HG03439 (cell line): ENCODE data around the gene SRC.
A peak's percentile ranks its signal among the peaks of the same experiment; 100 is the strongest.

Source experiments
- ATAC-seq: cut with Tn5 transposase; IDR thresholded peaks from one replicate; pipeline ENCODE4 v1.9.1; 2021; ENCODE audit warnings: mild to moderate bottlenecking, moderate library complexity; ENCODE audit not compliant: unreplicated experiment

Gene SRC

GRCh38 chr20:37314617-37315016 lies 31.3 kb upstream of the SRC start:
- ATAC-seq = no peak

- ATAC-seq = no peak
These were observed 30.9 kb upstream of the SRC start for GRCh38 chr20:37315021-37315451.

- ATAC-seq = peak; percentile 52
These were observed 30.4 kb upstream of the SRC start for GRCh38 chr20:37315452-37316110.

GRCh38 chr20:37316116-37316774 lies 29.7 kb upstream of the SRC start:
- peak; percentile 34 for ATAC-seq

- no peak for ATAC-seq
These were observed 29.2 kb upstream of the SRC start for GRCh38 chr20:37316775-37317170.

- no peak for ATAC-seq
These were observed 28.6 kb upstream of the SRC start for GRCh38 chr20:37317316-37317715.

GRCh38 chr20:37317994-37318640 lies 27.8 kb upstream of the SRC start:
- ATAC-seq = no peak

- ATAC-seq = no peak
These were observed 26.7 kb upstream of the SRC start for GRCh38 chr20:37319151-37319671.

- ATAC-seq = no peak
These were observed 22.0 kb upstream of the SRC start for GRCh38 chr20:37323985-37324384.

GRCh38 chr20:37325206-37325605 lies 20.7 kb upstream of the SRC start:
- no peak for ATAC-seq

- ATAC-seq = no peak
These were observed 19.3 kb upstream of the SRC start for GRCh38 chr20:37326666-37327065.

- no peak for ATAC-seq
These were observed 18.2 kb upstream of the SRC start for GRCh38 chr20:37327748-37328147.

- ATAC-seq = no peak
These were observed 17.6 kb upstream of the SRC start for GRCh38 chr20:37328149-37328945.

GRCh38 chr20:37329481-37330165 lies 16.3 kb upstream of the SRC start:
- ATAC-seq = no peak

- ATAC-seq = no peak
These were observed 15.6 kb upstream of the SRC start for GRCh38 chr20:37330316-37330715.

- ATAC-seq = no peak
These were observed 14.7 kb upstream of the SRC start for GRCh38 chr20:37331060-37331857.

- no peak for ATAC-seq
These were observed 12.7 kb upstream of the SRC start for GRCh38 chr20:37333130-37333847.

GRCh38 chr20:37333848-37334318 lies 12.1 kb upstream of the SRC start:
- no peak for ATAC-seq

GRCh38 chr20:37334450-37334849 lies 11.5 kb upstream of the SRC start:
- no peak for ATAC-seq
